ENCODE measurements around the gene PCSK6.

- TF ChIP-seq CTCF (IDR thresholded peaks at IDR 0.05; ENCODE audit: low read length) (no peak), EZH2 (optimal IDR thresholded peaks at IDR 0.05; ENCODE audit: low read depth, low read length) (no peak), EZH2phosphoT487 (IDR thresholded peaks at IDR 0.05; ENCODE audit: low read length) (no peak)
Measured at GRCh38 chr15:101536875-101537405, 47.4 kb upstream of the PCSK6 start.

Data from MM.1S (cell line).